GM18873 (cell line): ENCODE measurements around the gene DUSP1.
"Not testable (repeated sequence)": the region's sequence is repeated elsewhere in the genome, so short reads cannot be mapped to it uniquely, and the experiment has no call there.

Experiments
- ATAC-seq: cut with Tn5 transposase; IDR thresholded peaks from one replicate; pipeline ENCODE4 v1.9.1; 2021; ENCODE audit warnings: mild to moderate bottlenecking, moderate library complexity, moderate number of reproducible peaks; ENCODE audit not compliant: unreplicated experiment, low FRiP score

Gene DUSP1

GRCh38 chr5:172798422-172799215 lies 27.6 kb upstream of the DUSP1 start:
- ATAC-seq: no peak

DNA sequence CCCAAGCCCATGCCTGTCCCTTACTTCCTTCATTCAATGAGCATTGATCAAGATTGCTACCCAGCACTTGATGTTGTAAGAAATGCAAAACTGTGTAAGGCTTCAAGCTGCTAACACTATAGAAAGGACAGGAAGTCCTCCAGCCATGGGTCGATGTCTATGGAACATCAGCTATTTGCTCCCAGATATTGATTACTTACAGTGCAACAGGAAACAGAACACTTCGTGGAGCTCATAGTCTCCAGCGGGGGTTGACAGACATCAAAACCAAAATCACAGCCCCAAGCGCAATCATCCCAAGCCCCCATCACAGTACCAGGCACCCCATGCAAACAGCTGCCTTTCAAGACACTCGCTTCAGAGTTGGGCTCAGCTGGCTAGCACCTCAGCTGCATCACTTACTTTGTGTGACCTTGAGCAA lies 26.8 kb upstream of the DUSP1 start:
- no peak for ATAC-seq

- no peak for ATAC-seq
Measured at GRCh38 chr5:172796306-172796705, 25.3 kb upstream of the DUSP1 start.

DNA sequence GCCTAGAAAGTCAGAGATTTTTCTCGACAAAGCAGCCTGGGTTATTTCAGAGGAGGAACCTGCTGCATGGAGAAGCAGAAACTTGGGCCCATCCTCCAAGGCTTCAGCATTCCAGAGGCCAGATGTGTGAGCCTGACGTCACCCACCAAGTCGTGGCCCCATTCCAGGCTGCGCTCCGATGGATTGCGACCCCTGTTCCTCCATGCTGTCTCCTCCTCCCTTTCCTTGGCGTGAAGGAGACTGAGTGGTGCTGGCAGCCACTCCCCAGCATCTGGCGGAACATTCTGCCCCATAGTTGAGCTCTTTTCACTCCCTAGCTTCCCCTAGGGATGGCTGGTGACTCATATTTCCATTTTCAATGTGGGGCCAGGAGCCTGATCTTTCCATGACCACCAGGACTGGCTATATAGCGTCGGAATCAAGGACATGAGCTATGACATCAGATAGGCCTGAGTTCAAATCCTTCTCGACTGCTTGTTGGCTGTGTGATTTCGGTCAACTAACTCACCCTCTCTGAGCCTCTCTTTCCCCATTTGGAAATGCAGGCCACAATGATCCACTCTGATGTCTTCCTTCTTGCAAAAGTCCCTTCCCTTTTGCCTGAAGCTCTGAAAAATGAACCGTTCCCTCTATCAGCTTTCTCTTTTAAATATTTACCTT lies 24.5 kb upstream of the DUSP1 start:
- no peak for ATAC-seq

DNA sequence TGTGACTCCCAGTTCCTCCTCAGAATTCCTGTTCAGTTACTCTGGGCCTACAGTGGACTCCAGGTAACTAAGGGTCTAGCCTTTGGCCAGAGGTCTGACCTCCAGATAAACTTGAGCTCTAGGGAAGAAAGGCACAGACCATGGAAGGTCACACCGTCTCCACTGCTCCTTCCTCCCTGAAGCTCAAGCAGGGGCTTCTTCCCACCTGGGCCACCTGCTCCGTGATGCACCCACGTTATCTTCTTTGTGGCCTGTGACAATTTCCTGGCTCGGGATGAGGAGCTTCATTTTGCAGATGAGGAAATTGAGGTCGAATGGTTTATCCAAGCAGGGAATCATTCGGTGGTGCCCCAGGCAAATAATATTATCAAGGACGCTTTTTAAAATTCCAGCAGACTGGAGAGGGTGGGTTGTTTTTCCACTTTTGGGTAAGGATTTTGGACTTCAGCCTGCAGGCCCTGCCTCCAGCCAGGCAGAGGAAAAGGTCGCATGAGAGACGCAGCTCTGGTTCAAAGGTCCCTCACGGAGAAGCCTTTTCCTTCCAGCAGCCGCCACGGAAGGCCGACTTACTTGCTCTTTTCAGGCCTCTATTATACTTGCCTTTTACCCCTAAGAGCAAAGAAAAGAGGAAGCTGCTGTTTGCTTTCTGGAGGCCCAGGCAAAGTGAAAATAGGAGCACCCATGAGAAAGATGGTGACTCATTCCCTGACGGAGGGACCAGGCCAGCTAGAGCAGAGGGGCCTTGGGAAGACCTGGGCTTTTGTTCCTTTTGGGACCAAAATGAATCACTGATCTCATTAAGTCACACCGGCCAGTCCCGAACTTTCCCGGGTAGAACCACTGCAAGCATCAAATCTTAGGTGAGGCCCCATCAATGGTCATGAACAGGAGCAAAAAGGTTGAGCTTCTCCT lies 22.8 kb upstream of the DUSP1 start:
- no peak for ATAC-seq

DNA sequence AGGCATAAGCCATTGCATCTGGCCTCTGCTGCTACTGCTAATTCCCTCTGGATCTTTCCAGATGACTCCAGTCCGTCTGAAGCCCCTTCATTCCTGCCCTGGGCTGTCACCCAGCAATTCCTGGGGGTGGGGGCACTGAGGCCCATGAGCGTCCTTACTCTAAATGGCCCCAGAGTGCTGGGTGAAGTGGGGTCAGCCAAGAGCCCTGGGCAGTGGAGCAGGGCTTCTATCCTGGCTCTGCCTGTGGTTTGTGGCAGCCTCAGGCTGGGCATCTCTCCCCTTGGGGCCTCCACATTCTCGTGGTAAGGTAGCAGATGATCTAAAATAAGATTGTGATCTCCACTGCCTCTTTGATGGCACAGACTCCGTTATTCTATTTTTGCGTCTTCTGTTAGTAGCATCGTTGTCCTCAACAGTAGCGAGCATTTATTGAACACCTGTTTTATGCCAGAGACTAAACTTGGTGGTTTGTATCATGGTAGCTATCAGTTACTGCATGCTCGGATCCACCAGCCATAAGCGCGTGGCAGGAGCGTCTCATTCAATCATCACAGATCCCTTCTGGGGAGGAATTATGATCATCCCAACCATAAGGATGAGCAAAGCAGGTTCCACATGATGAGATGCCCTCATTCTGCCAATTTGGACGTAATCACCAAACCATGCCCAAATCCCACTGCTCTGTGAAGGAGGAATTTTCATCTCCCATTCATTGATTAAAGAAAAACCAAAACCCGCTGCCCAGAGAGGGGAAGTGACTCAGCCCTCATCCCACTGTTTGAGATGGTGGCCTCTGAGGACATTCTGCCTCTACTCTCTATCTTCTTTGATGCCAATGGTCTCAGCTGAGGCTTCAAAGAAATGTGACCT lies 21.9 kb upstream of the DUSP1 start:
- ATAC-seq: no peak

- no peak for ATAC-seq
Measured at GRCh38 chr5:172791726-172792445, 20.9 kb upstream of the DUSP1 start.

- ATAC-seq: no peak
Measured at GRCh38 chr5:172791286-172791685, 20.3 kb upstream of the DUSP1 start.

- no peak for ATAC-seq
Measured at GRCh38 chr5:172790496-172790889, 19.5 kb upstream of the DUSP1 start.

GRCh38 chr5:172789687-172790495 lies 18.9 kb upstream of the DUSP1 start:
- ATAC-seq: no peak

- ATAC-seq: no peak
Measured at GRCh38 chr5:172788771-172789686, 18.0 kb upstream of the DUSP1 start.

DNA sequence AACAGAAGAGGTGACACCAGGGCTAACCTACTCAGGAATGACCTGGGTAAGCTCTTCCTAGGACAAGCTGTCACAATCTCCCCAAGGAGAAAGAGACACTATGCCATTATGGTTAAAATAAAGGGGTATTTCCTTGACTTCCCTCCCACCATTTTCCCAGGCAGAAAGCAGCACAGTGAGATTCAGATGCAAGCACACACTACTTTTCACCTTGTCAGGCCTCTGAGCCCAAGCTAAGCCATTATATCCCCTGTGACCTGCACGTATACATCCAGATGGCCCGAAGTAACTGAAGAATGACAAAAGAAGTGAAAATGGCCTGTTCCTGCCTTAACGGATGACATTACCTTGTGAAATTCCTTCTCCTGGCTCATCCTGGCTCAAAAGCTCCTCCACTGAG lies 16.5 kb upstream of the DUSP1 start:
- ATAC-seq: not testable (repeated sequence)

- ATAC-seq: no peak
Measured at GRCh38 chr5:172786736-172787462, 15.9 kb upstream of the DUSP1 start.

DNA sequence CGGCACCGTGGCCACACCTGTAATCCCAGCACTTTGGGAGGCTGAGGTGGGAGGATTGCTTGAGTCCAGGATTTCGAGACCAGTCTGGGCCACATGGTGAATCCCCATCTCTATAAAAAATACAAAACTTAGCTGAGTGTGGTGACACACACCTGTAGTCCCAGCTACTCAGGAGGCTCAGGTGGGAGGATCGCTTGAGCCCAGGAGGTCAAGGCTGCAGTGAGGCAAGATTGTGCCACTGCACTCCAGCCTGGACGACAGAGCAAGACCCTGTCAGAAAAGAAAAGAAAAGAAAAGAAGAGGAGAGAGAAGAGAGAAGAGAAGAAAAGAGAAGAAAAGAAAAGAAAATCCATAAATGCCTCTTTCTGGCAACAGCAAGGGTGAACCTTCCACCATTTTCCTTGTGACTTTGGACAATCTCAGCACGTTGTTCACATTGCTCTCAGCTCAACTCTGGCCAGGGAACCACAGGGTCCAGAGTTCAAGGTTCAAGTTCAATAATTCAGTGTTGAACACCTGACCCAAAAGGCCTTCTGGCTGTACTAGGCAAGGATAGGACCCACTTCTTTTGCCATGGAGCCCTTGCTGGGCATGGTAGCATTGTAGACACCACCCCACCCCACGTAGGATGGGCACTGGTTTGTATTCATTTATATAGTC lies 14.6 kb upstream of the DUSP1 start:
- ATAC-seq: no peak

- not testable (repeated sequence) for ATAC-seq
Measured at GRCh38 chr5:172784162-172784561, 13.2 kb upstream of the DUSP1 start.

- not testable (repeated sequence) for ATAC-seq
Measured at GRCh38 chr5:172783319-172783718, 12.3 kb upstream of the DUSP1 start.
